HAP-1 (cell line): ENCODE data around the gene ARHGAP18.

Experiments used
- DNase-seq, 2 experiments: peaks; one replicate each; pipeline ENCODE4 v3.0.0-alpha.2; 2016 to 2020; ENCODE audit warnings: low spot score in 2 of 2
- H3K27me3 ChIP-seq: fragments of 250-450 bp; sonication (Bioruptor Pico); 2 replicates; pipeline ENCODE4 v1.5.1; 2020; ENCODE audit warnings: low read depth, mild to moderate bottlenecking, moderate library complexity
- H3K36me3 ChIP-seq: fragments of 250-450 bp; sonication (Bioruptor Pico); replicated peaks from 2 replicates; pipeline ENCODE4 v1.5.1; 2020; ENCODE audit warnings: mild to moderate bottlenecking
- H3K4me1 ChIP-seq: fragments of 250-450 bp; sonication (Bioruptor Pico); 2 replicates; pipeline ENCODE4 v1.5.1; 2020; ENCODE audit warnings: mild to moderate bottlenecking
- H3K4me3 ChIP-seq: fragments of 250-450 bp; sonication (Bioruptor Pico); 2 replicates; pipeline ENCODE4 v1.5.1; 2020; ENCODE audit warnings: mild to moderate bottlenecking, moderate library complexity
- H3K9me3 ChIP-seq: fragments of 250-450 bp; sonication (Bioruptor Pico); 2 replicates; pipeline ENCODE4 v1.5.1; 2020; ENCODE audit warnings: mild to moderate bottlenecking, moderate library complexity
- in situ Hi-C: fragments of 300-500 bp; cut with MboI; formaldehyde crosslinking; loops from 3 replicates; pipeline ENCODE4 v1.14.3; 2020; ENCODE audit warnings: low sequenced_read_pairs, inconsistent platforms, mixed read lengths

ARHGAP18 gene

GRCh38 chr6:129568015-129568414 lies 142.0 kb downstream of the ARHGAP18 start:
- DNase-seq = no peak
- Histone ChIP-seq H3K9me3 (no peaks in the 10 kb centered on the region), H3K27me3 (no peaks in the 10 kb centered on the region; the same call in 1 of the 2 replicates), H3K36me3 (no peaks in the 10 kb centered on the region), H3K4me1 (no peaks in the 10 kb centered on the region), H3K4me3 (no peak overlapping the region)
- in situ Hi-C loops = loop anchor here (10.0 kb wide), 1 partner anchor 63 kb away; no protein-coding TSS in a partner anchor

GRCh38 chr6:129567374-129567773 lies 142.6 kb downstream of the ARHGAP18 start:
- in situ Hi-C loops = loop anchor here (10.0 kb wide), 1 partner anchor 63 kb away; no protein-coding TSS in a partner anchor
- no peaks in the 10 kb centered on the region; the same call in 1 of the 2 replicates for H3K27me3 ChIP-seq
- no peak overlapping the region for H3K4me3 ChIP-seq
- H3K9me3 ChIP-seq = no peaks in the 10 kb centered on the region
- peak; percentile 33 to 76 for DNase-seq
- H3K4me1 ChIP-seq = no peaks in the 10 kb centered on the region
- no peaks in the 10 kb centered on the region for H3K36me3 ChIP-seq

- in situ Hi-C loops = loop anchor here (10.0 kb wide), 1 partner anchor 61 kb away; no protein-coding TSS in a partner anchor
- no peaks in the 10 kb centered on the region for H3K4me1 ChIP-seq
- H3K36me3 ChIP-seq = no peaks in the 10 kb centered on the region
- no peaks in the 10 kb centered on the region for H3K9me3 ChIP-seq
- H3K4me3 ChIP-seq = no peak overlapping the region
- DNase-seq = no peak
- no peaks in the 10 kb centered on the region; the same call in 1 of the 2 replicates for H3K27me3 ChIP-seq
Observed at GRCh38 chr6:129565811-129566210, 144.2 kb downstream of the ARHGAP18 start.

GRCh38 chr6:129565366-129565765 lies 144.6 kb downstream of the ARHGAP18 start:
- no peaks in the 10 kb centered on the region for H3K4me1 ChIP-seq
- no peak overlapping the region for H3K4me3 ChIP-seq
- in situ Hi-C loops = loop anchor here (10.0 kb wide), 1 partner anchor 61 kb away; no protein-coding TSS in a partner anchor
- H3K27me3 ChIP-seq = no peaks in the 10 kb centered on the region; the same call in 1 of the 2 replicates
- no peaks in the 10 kb centered on the region for H3K36me3 ChIP-seq
- no peaks in the 10 kb centered on the region for H3K9me3 ChIP-seq
- no peak for DNase-seq

- no peak overlapping the region for H3K4me3 ChIP-seq
- no peaks in the 10 kb centered on the region; the same call in 1 of the 2 replicates for H3K27me3 ChIP-seq
- no peaks in the 10 kb centered on the region for H3K9me3 ChIP-seq
- H3K4me1 ChIP-seq = no peaks in the 10 kb centered on the region
- no peaks in the 10 kb centered on the region for H3K36me3 ChIP-seq
- DNase-seq = no peak
- in situ Hi-C loops = no loop called here
Observed at GRCh38 chr6:129558248-129558647, 151.7 kb downstream of the ARHGAP18 start.

- in situ Hi-C loops = no loop called here
- Histone ChIP-seq H3K27me3 (no peaks in the 10 kb centered on the region), H3K4me3 (no peak overlapping the region), H3K36me3 (no peaks in the 10 kb centered on the region), H3K4me1 (no peaks in the 10 kb centered on the region), H3K9me3 (no peaks in the 10 kb centered on the region)
- no peak for DNase-seq
Observed at GRCh38 chr6:129555206-129555832, 154.7 kb downstream of the ARHGAP18 start.

GRCh38 chr6:129552413-129552812 lies 157.6 kb downstream of the ARHGAP18 start:
- H3K27me3 ChIP-seq = no peaks in the 10 kb centered on the region
- no peak overlapping the region for H3K4me3 ChIP-seq
- no peaks in the 10 kb centered on the region for H3K9me3 ChIP-seq
- H3K4me1 ChIP-seq = 0 out of 2 replicates have a peak, but pooled peaks cover 3% of the 10 kb centered on the region
- no peak for DNase-seq
- in situ Hi-C loops = no loop called here
- no peaks in the 10 kb centered on the region for H3K36me3 ChIP-seq

- Histone ChIP-seq H3K4me1 (0 out of 2 replicates have a peak, but pooled peaks cover 3% of the 10 kb centered on the region), H3K27me3 (no peaks in the 10 kb centered on the region), H3K4me3 (no peak overlapping the region), H3K36me3 (no peaks in the 10 kb centered on the region), H3K9me3 (no peaks in the 10 kb centered on the region)
- in situ Hi-C loops = no loop called here
- no peak for DNase-seq
Observed at GRCh38 chr6:129551486-129551885, 158.5 kb downstream of the ARHGAP18 start.

GRCh38 chr6:129546702-129547101 lies 163.3 kb downstream of the ARHGAP18 start:
- no peak overlapping the region for H3K4me3 ChIP-seq
- in situ Hi-C loops = no loop called here
- 0 out of 2 replicates have a peak, but pooled peaks cover 3% of the 10 kb centered on the region for H3K4me1 ChIP-seq
- DNase-seq = no peak
- no peaks in the 10 kb centered on the region for H3K9me3 ChIP-seq
- no peaks in the 10 kb centered on the region for H3K27me3 ChIP-seq
- no peaks in the 10 kb centered on the region for H3K36me3 ChIP-seq

- H3K4me1 ChIP-seq = 0 out of 2 replicates have a peak, but pooled peaks cover 3% of the 10 kb centered on the region
- no peak for DNase-seq
- H3K9me3 ChIP-seq = no peaks in the 10 kb centered on the region
- no peaks in the 10 kb centered on the region for H3K27me3 ChIP-seq
- no peak overlapping the region for H3K4me3 ChIP-seq
- in situ Hi-C loops = no loop called here
- no peaks in the 10 kb centered on the region for H3K36me3 ChIP-seq
Observed at GRCh38 chr6:129544892-129545612, 164.9 kb downstream of the ARHGAP18 start.

GRCh38 chr6:129543981-129544380 lies 166.0 kb downstream of the ARHGAP18 start:
- Histone ChIP-seq H3K4me3 (no peak overlapping the region), H3K36me3 (no peaks in the 10 kb centered on the region), H3K4me1 (no peaks in the 10 kb centered on the region), H3K27me3 (no peaks in the 10 kb centered on the region), H3K9me3 (no peaks in the 10 kb centered on the region)
- no peak for DNase-seq
- in situ Hi-C loops = no loop called here

- Histone ChIP-seq H3K4me1 (no peaks in the 10 kb centered on the region), H3K36me3 (no peaks in the 10 kb centered on the region), H3K27me3 (no peaks in the 10 kb centered on the region), H3K9me3 (no peaks in the 10 kb centered on the region), H3K4me3 (no peak overlapping the region)
- in situ Hi-C loops = no loop called here
- DNase-seq = no peak
Observed at GRCh38 chr6:129542705-129543104, 167.3 kb downstream of the ARHGAP18 start.

GRCh38 chr6:129539032-129539431 lies 170.9 kb downstream of the ARHGAP18 start:
- Histone ChIP-seq H3K36me3 (no peaks in the 10 kb centered on the region), H3K9me3 (no peaks in the 10 kb centered on the region), H3K4me1 (no peaks in the 10 kb centered on the region), H3K4me3 (no peak overlapping the region), H3K27me3 (no peaks in the 10 kb centered on the region)
- DNase-seq = no peak
- in situ Hi-C loops = no loop called here

- Histone ChIP-seq H3K4me1 (no peaks in the 10 kb centered on the region), H3K9me3 (no peaks in the 10 kb centered on the region), H3K27me3 (no peaks in the 10 kb centered on the region), H3K36me3 (no peaks in the 10 kb centered on the region), H3K4me3 (no peak overlapping the region)
- no peak for DNase-seq
- in situ Hi-C loops = no loop called here
Observed at GRCh38 chr6:129536271-129536670, 173.7 kb downstream of the ARHGAP18 start.
